ENCODE results near the gene OSBPL1A.

Gene OSBPL1A

GRCh38 chr18:24277516-24278195 lies 120.0 kb downstream of the OSBPL1A start:
- TF ChIP-seq, protein P1, sequence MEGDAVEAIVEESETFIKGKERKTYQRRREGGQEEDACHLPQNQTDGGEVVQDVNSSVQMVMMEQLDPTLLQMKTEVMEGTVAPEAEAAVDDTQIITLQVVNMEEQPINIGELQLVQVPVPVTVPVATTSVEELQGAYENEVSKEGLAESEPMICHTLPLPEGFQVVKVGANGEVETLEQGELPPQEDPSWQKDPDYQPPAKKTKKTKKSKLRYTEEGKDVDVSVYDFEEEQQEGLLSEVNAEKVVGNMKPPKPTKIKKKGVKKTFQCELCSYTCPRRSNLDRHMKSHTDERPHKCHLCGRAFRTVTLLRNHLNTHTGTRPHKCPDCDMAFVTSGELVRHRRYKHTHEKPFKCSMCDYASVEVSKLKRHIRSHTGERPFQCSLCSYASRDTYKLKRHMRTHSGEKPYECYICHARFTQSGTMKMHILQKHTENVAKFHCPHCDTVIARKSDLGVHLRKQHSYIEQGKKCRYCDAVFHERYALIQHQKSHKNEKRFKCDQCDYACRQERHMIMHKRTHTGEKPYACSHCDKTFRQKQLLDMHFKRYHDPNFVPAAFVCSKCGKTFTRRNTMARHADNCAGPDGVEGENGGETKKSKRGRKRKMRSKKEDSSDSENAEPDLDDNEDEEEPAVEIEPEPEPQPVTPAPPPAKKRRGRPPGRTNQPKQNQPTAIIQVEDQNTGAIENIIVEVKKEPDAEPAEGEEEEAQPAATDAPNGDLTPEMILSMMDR (conservative IDR thresholded peaks at IDR 0.05): no peak

DNA sequence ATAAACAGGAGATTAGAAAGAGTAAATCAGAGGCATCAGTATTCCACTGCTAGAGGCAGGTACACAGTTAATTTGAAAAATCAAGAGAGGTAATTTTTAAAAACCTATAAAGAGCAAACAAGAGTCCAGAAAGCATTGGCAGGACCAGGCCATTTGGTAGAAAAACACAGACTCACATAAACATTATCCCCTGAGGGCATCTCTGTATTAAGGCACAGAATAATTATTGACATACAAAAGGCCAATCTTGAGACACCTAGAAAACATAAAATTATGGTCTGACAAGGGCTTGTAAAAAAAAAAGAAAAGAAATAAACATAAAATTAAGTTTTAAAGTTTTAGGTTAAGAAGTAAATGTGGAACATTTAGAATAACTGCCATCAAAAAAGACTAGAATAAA lies 120.6 kb downstream of the OSBPL1A start:
- H3K27ac ChIP-seq: peak overlapping the region; percentile 30
- TF ChIP-seq, protein P1 (conservative IDR thresholded peaks at IDR 0.05): no peak

More at GRCh38 chr18:24277516-24278195, 120.0 kb downstream of the OSBPL1A start:
- H3K27ac ChIP-seq: no peak overlapping the region

DNA sequence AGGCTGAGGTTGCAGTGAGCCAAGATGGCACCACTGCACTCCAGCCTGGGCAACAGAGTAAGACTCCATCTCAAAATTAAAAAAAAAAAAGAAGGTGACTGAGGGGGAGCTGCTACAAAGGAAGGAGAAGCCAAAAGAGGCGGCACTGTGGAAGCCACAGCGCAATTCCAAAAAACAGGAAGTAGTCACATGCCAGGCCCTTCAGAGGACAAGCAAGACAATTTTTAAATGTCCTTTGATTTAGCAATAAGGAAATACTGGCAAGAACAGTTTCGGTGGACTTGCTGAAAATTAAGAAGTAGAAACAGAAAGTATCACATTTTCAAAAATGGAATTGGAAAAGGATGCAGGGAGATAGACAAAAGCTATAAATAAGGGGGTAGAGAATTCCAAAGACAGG lies 122.8 kb downstream of the OSBPL1A start:
- no peak overlapping the region for H3K27ac ChIP-seq
- TF ChIP-seq, protein P1 (conservative IDR thresholded peaks at IDR 0.05): no peak

GRCh38 chr18:24273596-24273995 lies 124.0 kb downstream of the OSBPL1A start:
- TF ChIP-seq, protein P1 (conservative IDR thresholded peaks at IDR 0.05): no peak
- no peak overlapping the region for H3K27ac ChIP-seq

- H3K27ac ChIP-seq: peak overlapping the region; percentile 61
- TF ChIP-seq, protein P1 (conservative IDR thresholded peaks at IDR 0.05): peak; percentile 15; the same call in 1 of the 2 replicates
Observed at GRCh38 chr18:24272229-24272525, 125.4 kb downstream of the OSBPL1A start.

GRCh38 chr18:24271381-24272228 lies 126.0 kb downstream of the OSBPL1A start:
- TF ChIP-seq, protein P1 (conservative IDR thresholded peaks at IDR 0.05): peak; percentile 38; the same call in 1 of the 2 replicates
- peak overlapping the region; percentile 61 for H3K27ac ChIP-seq

- H3K27ac ChIP-seq: peak overlapping the region; percentile 61; the same call in 1 of the 2 replicates
- TF ChIP-seq, protein P1 (conservative IDR thresholded peaks at IDR 0.05): no peak
Observed at GRCh38 chr18:24270937-24271380, 126.7 kb downstream of the OSBPL1A start.
